ENCODE measurements around the gene MED29.

Gene MED29

GRCh38 chr19:39422020-39422419 is 30.8 kb downstream of the MED29 start:
- no peak for TF ChIP-seq NFIC (IDR thresholded peaks at IDR 0.05)
- TF ChIP-seq, protein P1, sequence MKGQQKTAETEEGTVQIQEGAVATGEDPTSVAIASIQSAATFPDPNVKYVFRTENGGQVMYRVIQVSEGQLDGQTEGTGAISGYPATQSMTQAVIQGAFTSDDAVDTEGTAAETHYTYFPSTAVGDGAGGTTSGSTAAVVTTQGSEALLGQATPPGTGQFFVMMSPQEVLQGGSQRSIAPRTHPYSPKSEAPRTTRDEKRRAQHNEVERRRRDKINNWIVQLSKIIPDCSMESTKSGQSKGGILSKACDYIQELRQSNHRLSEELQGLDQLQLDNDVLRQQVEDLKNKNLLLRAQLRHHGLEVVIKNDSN (IDR thresholded peaks at IDR 0.05), result no peak
- no peak for TF ChIP-seq EGR1 (IDR thresholded peaks at IDR 0.05)
- TF ChIP-seq TCF12 (IDR thresholded peaks at IDR 0.05; ENCODE audit: low read depth), result no peak
- TF ChIP-seq FOXM1 (IDR thresholded peaks at IDR 0.05; ENCODE audit: borderline replicate concordance, low read depth), result no peak
- TF ChIP-seq ZBTB7A (IDR thresholded peaks at IDR 0.05; ENCODE audit: low read depth), result no peak
- TF ChIP-seq YY1 (IDR thresholded peaks at IDR 0.05; ENCODE audit: low read depth), result no peak
- TF ChIP-seq, protein P2, sequence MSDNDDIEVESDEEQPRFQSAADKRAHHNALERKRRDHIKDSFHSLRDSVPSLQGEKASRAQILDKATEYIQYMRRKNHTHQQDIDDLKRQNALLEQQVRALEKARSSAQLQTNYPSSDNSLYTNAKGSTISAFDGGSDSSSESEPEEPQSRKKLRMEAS (IDR thresholded peaks at IDR 0.05), result no peak
- TF ChIP-seq RAD21 (IDR thresholded peaks at IDR 0.05; ENCODE audit: low read depth), result no peak
- TF ChIP-seq TAF1 (IDR thresholded peaks at IDR 0.05; ENCODE audit: low read depth), result no peak
- TF ChIP-seq CEBPB (IDR thresholded peaks at IDR 0.05), result no peak
- no peak for TF ChIP-seq EP300 (IDR thresholded peaks at IDR 0.05; ENCODE audit: borderline replicate concordance)
- no peak for TF ChIP-seq TEAD4 (IDR thresholded peaks at IDR 0.05)
- no peak for TF ChIP-seq REST (IDR thresholded peaks at IDR 0.05; ENCODE audit: low read depth)
- TF ChIP-seq CREB1 (IDR thresholded peaks at IDR 0.05; ENCODE audit: low read depth), result no peak

- TF ChIP-seq YY1 (IDR thresholded peaks at IDR 0.05; ENCODE audit: low read depth), result no peak
- TF ChIP-seq CEBPB (IDR thresholded peaks at IDR 0.05), result no peak
- TF ChIP-seq EP300 (IDR thresholded peaks at IDR 0.05; ENCODE audit: borderline replicate concordance), result no peak
- TF ChIP-seq FOXM1 (IDR thresholded peaks at IDR 0.05; ENCODE audit: borderline replicate concordance, low read depth), result no peak
- TF ChIP-seq TCF12 (IDR thresholded peaks at IDR 0.05; ENCODE audit: low read depth), result no peak
- no peak for TF ChIP-seq CREB1 (IDR thresholded peaks at IDR 0.05; ENCODE audit: low read depth)
- TF ChIP-seq EGR1 (IDR thresholded peaks at IDR 0.05), result no peak
- no peak for TF ChIP-seq TEAD4 (IDR thresholded peaks at IDR 0.05)
- no peak for TF ChIP-seq TAF1 (IDR thresholded peaks at IDR 0.05; ENCODE audit: low read depth)
- TF ChIP-seq ZBTB7A (IDR thresholded peaks at IDR 0.05; ENCODE audit: low read depth), result no peak
- TF ChIP-seq NFIC (IDR thresholded peaks at IDR 0.05), result no peak
- no peak for TF ChIP-seq RAD21 (IDR thresholded peaks at IDR 0.05; ENCODE audit: low read depth)
- TF ChIP-seq, protein P2 (IDR thresholded peaks at IDR 0.05), result no peak
- TF ChIP-seq REST (IDR thresholded peaks at IDR 0.05; ENCODE audit: low read depth), result no peak
- TF ChIP-seq, protein P1 (IDR thresholded peaks at IDR 0.05), result no peak
Measured at GRCh38 chr19:39423258-39424086, 32.3 kb downstream of the MED29 start.

GRCh38 chr19:39424934-39425333 is 33.8 kb downstream of the MED29 start:
- no peak for TF ChIP-seq TCF12 (IDR thresholded peaks at IDR 0.05; ENCODE audit: low read depth)
- no peak for TF ChIP-seq CREB1 (IDR thresholded peaks at IDR 0.05; ENCODE audit: low read depth)
- TF ChIP-seq ZBTB7A (IDR thresholded peaks at IDR 0.05; ENCODE audit: low read depth), result no peak
- TF ChIP-seq, protein P2 (IDR thresholded peaks at IDR 0.05), result no peak
- TF ChIP-seq CEBPB (IDR thresholded peaks at IDR 0.05), result no peak
- TF ChIP-seq REST (IDR thresholded peaks at IDR 0.05; ENCODE audit: low read depth), result no peak
- no peak for TF ChIP-seq EGR1 (IDR thresholded peaks at IDR 0.05)
- TF ChIP-seq EP300 (IDR thresholded peaks at IDR 0.05; ENCODE audit: borderline replicate concordance), result no peak
- TF ChIP-seq TEAD4 (IDR thresholded peaks at IDR 0.05), result no peak
- TF ChIP-seq FOXM1 (IDR thresholded peaks at IDR 0.05; ENCODE audit: borderline replicate concordance, low read depth), result no peak
- TF ChIP-seq RAD21 (IDR thresholded peaks at IDR 0.05; ENCODE audit: low read depth), result no peak
- TF ChIP-seq NFIC (IDR thresholded peaks at IDR 0.05), result no peak
- TF ChIP-seq TAF1 (IDR thresholded peaks at IDR 0.05; ENCODE audit: low read depth), result no peak
- TF ChIP-seq, protein P1 (IDR thresholded peaks at IDR 0.05), result no peak

All from Ishikawa (cell line).